PC-9 (cell line): ENCODE measurements around the gene BCL2A1.

Experiments used
- EZH2 ChIP-seq: fragments of 200-600 bp; sonication (generic); IDR thresholded peaks from 2 replicates; pipeline ENCODE4 v1.8.0; 2017; ENCODE audit warnings: antibody characterized with exemption, low read depth
- TF ChIP-seq, protein P1 (sequence below): fragments of 200-600 bp; sonication (generic); conservative IDR thresholded peaks from 2 replicates; pipeline ENCODE4 v1.6.1; 2017; ENCODE audit warnings: mixed run types, antibody characterized with exemption, mild to moderate bottlenecking, moderate library complexity

DNA sequence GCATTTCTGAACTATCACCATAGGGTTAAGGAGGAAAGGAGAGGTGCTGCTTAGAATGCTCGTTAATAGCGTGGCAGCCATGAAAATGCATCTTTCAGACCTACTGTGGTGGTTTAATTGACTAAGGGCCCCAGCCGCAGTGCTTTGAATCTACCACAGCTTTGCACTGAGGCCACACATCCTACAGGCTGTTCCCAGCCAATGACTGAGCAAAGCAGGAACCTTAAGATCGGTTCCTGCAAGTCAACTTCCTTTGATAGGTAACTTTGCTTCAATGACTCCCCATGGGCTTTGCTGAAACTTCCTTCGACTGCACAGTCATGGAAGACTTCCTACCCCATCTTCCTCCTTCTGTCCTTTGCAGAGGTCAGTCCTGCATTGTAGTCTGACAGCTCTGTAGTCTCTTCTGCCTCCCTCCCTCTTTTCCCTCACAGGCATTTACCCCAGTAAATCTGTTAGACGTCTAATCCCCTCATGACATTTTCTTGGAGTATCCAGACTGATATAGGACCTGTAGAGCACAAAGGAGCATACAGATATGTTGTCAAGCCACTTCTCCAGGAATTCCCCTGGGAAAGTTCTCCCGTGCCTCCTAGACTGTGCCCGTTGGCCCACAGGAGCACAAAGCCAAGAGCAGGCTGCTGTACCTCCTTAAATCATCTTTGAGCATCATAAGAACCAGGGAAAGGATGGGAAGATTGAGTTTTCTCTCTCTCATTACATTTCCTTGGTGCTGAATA lies 2.6 kb upstream of the BCL2A1 start:
- TF ChIP-seq, protein P1, sequence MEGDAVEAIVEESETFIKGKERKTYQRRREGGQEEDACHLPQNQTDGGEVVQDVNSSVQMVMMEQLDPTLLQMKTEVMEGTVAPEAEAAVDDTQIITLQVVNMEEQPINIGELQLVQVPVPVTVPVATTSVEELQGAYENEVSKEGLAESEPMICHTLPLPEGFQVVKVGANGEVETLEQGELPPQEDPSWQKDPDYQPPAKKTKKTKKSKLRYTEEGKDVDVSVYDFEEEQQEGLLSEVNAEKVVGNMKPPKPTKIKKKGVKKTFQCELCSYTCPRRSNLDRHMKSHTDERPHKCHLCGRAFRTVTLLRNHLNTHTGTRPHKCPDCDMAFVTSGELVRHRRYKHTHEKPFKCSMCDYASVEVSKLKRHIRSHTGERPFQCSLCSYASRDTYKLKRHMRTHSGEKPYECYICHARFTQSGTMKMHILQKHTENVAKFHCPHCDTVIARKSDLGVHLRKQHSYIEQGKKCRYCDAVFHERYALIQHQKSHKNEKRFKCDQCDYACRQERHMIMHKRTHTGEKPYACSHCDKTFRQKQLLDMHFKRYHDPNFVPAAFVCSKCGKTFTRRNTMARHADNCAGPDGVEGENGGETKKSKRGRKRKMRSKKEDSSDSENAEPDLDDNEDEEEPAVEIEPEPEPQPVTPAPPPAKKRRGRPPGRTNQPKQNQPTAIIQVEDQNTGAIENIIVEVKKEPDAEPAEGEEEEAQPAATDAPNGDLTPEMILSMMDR, result no peak
- no peak for TF ChIP-seq EZH2
